COLO829 (cell line): ENCODE results near the gene GYPB.
"Not testable (repeated sequence)": the region's sequence is repeated elsewhere in the genome, so short reads cannot be mapped to it uniquely, and the experiment has no call there.

Source experiments
- DNase-seq: peaks from one replicate; pipeline ENCODE4 v3.0.0; 2012; ENCODE audit warnings: low spot score

Gene GYPB

DNA sequence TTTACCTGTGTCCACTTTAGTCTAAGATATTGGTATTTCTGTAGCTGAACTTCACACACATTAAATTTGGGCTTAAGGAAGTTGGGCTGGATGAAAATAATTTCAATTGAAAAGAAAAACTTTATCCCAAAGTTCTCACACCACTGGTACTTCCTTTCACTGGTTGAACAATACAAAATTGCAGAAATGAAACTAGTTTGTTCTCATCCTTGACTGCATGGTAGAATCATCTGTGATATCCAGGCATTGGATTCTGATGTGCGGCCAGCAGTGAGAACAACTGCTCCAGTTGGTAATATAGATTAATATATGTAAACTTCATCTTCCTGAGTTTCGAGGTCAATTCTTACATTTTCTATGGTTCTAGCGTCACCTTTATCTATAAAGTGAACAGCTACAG is 10.6 kb downstream of the GYPB start:
- not testable (repeated sequence) for DNase-seq

- DNase-seq = not testable (repeated sequence)
Observed at GRCh38 chr4:144007960-144008359, 11.2 kb downstream of the GYPB start.

- not testable (repeated sequence) for DNase-seq
Observed at GRCh38 chr4:144006200-144006803, 12.9 kb downstream of the GYPB start.

- not testable (repeated sequence) for DNase-seq
Observed at GRCh38 chr4:144005558-144005953, 13.6 kb downstream of the GYPB start.

GRCh38 chr4:144004868-144005557 is 14.2 kb downstream of the GYPB start:
- not testable (repeated sequence) for DNase-seq

DNA sequence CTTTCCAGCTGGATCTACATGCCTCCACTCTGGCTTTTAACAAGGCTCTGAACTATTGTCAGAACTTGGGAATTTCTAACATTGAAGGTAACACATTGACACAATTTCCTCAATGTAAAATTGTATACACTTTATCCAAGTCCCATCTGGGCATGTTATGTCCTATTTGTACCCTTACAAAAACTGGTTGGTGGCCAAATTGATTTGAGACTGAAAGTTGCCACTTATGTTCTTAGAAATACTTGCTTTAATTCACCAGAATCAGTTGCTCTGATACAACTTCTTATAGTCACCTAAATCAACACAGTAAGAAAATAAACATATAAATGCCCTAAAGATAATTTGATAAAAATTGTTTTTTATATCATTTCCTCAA is 15.3 kb downstream of the GYPB start:
- DNase-seq = not testable (repeated sequence)

DNA sequence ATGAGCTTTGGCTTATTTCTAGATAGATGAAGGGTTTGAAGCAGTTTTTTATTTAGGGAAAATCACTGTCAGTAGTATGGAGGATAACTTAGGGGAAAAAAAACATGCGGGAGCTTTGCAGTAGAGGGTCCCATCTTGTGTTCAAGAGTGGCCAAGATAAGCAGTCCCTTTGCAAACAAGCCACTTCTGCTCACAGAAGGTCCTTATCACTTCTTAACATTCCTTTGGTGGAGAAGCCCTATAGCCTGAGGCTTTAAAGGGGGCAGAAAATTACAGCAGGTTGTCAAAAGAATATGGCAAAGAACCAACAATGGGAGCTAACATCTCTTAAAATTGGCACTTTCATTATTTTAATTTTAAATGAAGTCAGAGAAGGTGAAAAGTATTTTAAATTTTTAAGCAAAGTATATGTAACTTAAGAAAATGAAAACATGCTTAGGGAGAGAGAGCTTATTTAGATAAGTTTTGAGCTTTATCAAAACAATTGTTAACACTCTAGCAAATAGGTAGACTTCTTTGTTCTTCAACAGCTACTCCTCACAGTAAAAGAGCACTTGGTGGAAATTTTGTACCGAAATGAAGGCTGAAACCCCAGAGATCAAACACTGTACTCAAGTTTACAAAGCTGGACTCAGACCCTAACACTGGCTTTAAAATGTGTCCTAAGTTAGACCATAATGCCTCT is 15.8 kb downstream of the GYPB start:
- DNase-seq = not testable (repeated sequence)

DNA sequence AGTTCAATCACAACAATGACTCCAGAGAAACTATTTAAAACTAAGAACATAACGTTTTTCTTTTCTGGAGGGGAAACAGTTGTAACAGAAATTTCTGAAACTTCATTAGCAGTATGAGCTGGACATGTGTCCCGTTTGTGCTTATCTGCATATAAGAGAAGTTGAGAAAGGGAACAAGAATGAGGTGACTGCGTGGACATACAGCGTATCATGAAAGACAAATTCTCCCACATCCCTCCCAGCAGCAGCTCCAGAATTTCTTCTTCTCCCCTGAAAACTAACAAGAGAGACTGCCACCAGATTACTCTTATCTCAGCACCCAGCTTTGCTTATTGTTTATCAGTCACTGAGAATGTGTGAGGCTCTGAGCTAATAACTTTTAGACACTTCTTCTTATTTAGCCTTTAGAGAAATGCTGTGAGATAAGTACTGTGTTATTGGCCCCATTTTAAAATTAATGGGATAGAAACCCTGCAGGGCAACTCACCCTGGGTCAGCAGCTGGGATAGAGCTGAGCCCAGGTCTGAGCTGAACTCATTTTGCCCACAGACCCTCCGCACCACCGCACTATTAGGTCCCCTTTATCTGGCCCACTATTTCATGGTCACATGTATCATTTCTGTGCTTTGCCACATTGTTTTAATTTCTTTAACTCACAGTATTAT is 18.7 kb downstream of the GYPB start:
- DNase-seq = not testable (repeated sequence)

DNA sequence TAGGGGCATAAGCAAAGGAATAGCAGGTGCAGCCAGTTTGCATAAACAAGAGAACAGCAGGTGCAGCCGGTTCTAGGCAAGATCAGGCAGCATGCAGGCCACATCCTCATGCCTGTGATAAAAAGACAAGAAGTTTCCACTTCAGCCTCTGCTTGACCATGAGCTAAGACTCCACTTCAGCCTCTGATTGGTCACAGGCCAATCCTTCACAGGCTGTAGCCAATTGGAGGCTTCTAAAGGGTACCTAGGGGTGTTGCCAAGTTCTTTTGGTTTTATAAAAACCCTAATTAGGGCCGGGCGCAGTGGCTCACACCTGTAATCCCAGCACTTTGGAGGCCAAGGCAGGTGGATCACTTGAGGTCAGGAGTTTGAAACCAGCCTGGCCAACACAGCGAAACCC is 23.0 kb downstream of the GYPB start:
- not testable (repeated sequence) for DNase-seq

- not testable (repeated sequence) for DNase-seq
Observed at GRCh38 chr4:143991761-143992160, 27.4 kb downstream of the GYPB start.

GRCh38 chr4:143990717-143991116 is 28.5 kb downstream of the GYPB start:
- DNase-seq = not testable (repeated sequence)

- DNase-seq = no peak
Observed at GRCh38 chr4:143986180-143986579, 33.0 kb downstream of the GYPB start.

- DNase-seq = peak; percentile 10
Observed at GRCh38 chr4:143980776-143981175, 38.4 kb downstream of the GYPB start.

DNA sequence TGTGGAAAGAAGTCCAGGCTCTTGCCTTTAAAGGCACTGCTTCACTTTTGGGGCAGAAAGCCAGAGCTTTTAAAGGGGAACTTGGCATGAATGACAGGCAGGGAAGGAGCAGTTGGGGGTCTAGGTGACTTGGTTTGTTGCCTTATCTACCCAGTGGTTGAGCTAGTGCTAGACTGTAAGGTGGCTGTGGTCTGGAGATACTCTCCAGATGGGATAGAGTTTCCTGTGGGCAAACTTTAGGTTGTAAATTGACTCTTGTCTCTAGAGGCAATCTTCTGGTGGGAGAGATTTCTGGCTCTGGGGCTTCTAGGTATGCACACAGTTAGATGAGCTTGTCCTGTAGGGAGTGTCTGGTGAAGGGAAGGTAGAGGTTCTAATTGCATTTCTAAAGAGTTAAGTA is 43.7 kb downstream of the GYPB start:
- DNase-seq = not testable (repeated sequence)

GRCh38 chr4:143974021-143974420 is 45.2 kb downstream of the GYPB start:
- DNase-seq = not testable (repeated sequence)

- DNase-seq = no peak
Observed at GRCh38 chr4:143961075-143961474, 58.1 kb downstream of the GYPB start.

DNA sequence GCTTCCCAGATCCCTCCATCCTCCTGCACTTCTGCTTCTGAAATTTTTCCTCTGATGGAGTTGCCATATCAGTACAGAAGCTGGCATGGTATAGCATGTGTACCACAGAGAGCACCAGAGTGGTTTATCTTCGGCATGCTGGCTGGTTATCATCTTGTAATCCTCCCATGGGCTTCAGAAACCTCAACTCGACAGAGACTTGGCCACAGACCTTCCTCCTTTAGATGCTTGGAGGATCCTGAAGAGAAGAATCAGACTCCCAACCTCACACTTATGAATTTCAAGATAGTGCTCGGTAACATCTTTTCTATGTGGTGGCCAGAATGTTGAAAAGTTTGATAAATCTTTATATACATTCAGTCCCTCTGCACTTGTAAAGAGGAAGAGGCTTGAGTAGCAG is 63.9 kb downstream of the GYPB start:
- not testable (repeated sequence) for DNase-seq

DNA sequence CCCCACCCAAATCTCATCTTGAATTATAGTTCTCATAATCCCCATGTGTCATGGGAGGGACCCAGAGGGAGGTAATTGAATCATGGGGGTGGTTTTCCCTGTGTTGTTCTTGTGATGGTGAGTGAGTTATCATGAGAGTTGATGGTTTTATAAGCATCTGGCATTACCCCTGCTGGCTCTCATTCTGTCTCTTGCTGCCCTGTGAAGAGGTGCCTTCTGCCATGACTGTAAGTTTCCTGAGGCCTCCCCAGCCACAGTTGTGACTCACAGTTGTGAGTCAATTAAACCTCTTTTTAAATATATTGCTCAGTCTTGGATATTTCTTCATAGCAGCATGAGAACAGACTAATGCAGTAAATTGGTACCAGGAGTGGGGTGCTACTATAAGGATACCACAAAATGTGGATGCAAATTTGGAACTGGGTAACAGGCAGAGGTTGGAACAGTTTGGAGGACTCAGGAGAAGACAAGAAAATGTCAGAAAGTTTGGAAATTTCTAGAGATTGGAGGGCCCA is 67.7 kb downstream of the GYPB start:
- DNase-seq = not testable (repeated sequence)

GRCh38 chr4:143950967-143951366 is 68.2 kb downstream of the GYPB start:
- not testable (repeated sequence) for DNase-seq

GRCh38 chr4:143950185-143950584 is 69.0 kb downstream of the GYPB start:
- DNase-seq = not testable (repeated sequence)

DNA sequence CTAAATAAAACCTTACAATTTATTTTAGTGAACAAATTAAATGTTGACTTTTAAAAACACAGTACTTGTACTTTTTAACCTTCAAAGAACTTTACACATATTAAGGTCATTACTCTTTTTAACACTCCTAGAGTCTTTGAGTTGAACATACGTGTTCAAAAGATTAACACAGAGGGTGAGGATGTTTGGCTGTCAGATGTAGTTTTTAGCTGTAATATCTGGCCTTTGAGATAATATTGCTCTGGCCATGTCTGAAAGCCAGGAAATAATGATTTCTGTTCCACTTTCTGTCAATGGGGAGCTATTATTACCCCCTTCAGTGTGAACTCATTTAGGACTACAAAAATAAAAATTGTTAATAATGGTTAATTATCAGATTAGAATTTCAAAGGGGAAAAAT is 71.7 kb downstream of the GYPB start:
- DNase-seq = not testable (repeated sequence)
